K562 (cell line): ENCODE results near the gene CTTNBP2NL.

Experiments used
- CBFB ChIP-seq: sonication (generic); formaldehyde crosslinking; IDR thresholded peaks from 2 replicates; pipeline ENCODE4 v1.4.0; 2020; ENCODE audit warnings: mild to moderate bottlenecking, missing genetic modification reagents
- CHD1 ChIP-seq: fragments of 200-600 bp; sonication (generic); IDR thresholded peaks from one replicate; pipeline ENCODE4 v1.6.1; 2012; ENCODE audit warnings: mild to moderate bottlenecking, moderate library complexity, low read length, inconsistent platforms
- EP300 ChIP-seq: IDR thresholded peaks from 2 replicates; pipeline ENCODE4 v1.6.1; 2012; ENCODE audit warnings: low read length, improper control_type of control experiment
- FOXK2 ChIP-seq, 2 experiments: fragments of 450-650 bp; IDR thresholded peaks in 1 of 2; conservative IDR thresholded peaks in 1 of 2; 2 replicates each; pipeline ENCODE4 v1.6.1; 2016; ENCODE audit warnings: low read depth in 2 of 2, mild to moderate bottlenecking in 1 of 2
- MYC ChIP-seq, 2 experiments: fragments of 250-450 bp in 1 of 2; sonication (Bioruptor Pico) in 1 of 2; IDR thresholded peaks; 2 replicates each; pipeline versions ENCODE4 v1.5.1 to v1.6.1; 2012 to 2021; ENCODE audit warnings: low read depth in 2 of 2, borderline replicate concordance in 1 of 2, improper control_type of control experiment in 1 of 2, low read length in 1 of 2, mild to moderate bottlenecking in 1 of 2, moderate library complexity in 1 of 2
- NR2C1 ChIP-seq, 2 experiments: fragments of 450-650 bp; IDR thresholded peaks; 2 replicates each; pipeline ENCODE4 v1.6.1; 2017; ENCODE audit warnings: mild to moderate bottlenecking in 2 of 2, antibody characterized with exemption in 1 of 2, inconsistent platforms in 1 of 2, missing compliant biosample characterization in 1 of 2, missing genetic modification characterization in 1 of 2
- SIN3B ChIP-seq: fragments of 450-650 bp; IDR thresholded peaks from 2 replicates; pipeline ENCODE4 v1.6.1; 2017; ENCODE audit warnings: low read depth, mild to moderate bottlenecking, moderate library complexity
- SIX5 ChIP-seq, 2 experiments: IDR thresholded peaks; 2 replicates each; pipeline ENCODE4 v1.6.1; 2011; ENCODE audit warnings: low read length in 2 of 2, borderline replicate concordance in 1 of 2, low read depth in 1 of 2, mild to moderate bottlenecking in 1 of 2, moderate library complexity in 1 of 2; ENCODE audit not compliant: insufficient read depth in 1 of 2
- ZKSCAN8 ChIP-seq: fragments of 200-800 bp; sonication (Bioruptor generic); IDR thresholded peaks from 2 replicates; pipeline ENCODE4 v1.6.1; 2016; ENCODE audit warnings: missing genetic modification characterization, missing compliant biosample characterization
- TF ChIP-seq, protein P1 (sequence below): sonication (generic); formaldehyde crosslinking; IDR thresholded peaks from 2 replicates; pipeline ENCODE4 v1.8.1; 2023; ENCODE audit warnings: mild to moderate bottlenecking, missing genetic modification reagents
- TF ChIP-seq, protein P2 (sequence below), 3 experiments: IDR thresholded peaks in 2 of 3; conservative IDR thresholded peaks in 1 of 3; 2 replicates each; pipeline ENCODE4 v1.5.1; 2011 to 2012; ENCODE audit warnings: low read length in 3 of 3, mild to moderate bottlenecking in 3 of 3, control low read depth in 2 of 3, improper control_type of control experiment in 1 of 3, inconsistent platforms in 1 of 3, low read depth in 1 of 3, mixed read lengths in 1 of 3, moderate library complexity in 1 of 3; ENCODE audit not compliant: insufficient read depth in 2 of 3

DNA sequence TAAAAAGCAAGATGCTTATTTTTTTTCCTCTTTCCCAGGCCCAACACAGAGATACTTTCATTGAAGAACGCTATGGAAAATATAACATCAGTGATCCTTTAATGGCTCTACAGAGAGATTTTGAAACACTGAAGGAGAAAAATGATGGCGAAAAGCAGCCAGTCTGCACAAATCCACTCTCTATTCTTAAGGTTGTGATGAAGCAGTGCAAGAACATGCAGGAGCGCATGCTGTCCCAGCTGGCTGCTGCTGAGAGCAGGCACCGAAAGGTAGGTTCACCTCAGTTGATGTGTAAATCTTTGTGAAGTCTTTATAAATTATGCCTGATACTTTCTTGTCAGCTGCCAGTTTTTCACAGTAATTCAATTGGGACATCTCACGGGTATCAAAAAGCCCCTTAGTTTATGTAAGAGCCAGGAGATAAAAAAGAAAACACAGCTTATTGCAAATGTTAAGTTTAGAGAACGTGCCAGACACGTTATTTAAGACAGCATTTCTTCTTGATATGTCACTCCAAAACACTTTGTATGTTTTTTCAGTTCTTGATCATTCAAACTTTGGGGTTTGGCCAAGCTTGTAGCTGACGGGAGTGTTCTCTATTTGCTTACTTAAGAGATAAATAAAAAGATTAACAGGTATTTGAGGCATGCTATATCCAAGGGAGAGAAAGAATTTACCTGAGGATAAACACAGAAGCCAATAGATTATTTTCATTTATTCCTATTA, 53.1 kb downstream of the CTTNBP2NL start:
- TF ChIP-seq EP300 (no peak), FOXK2 (conservative IDR thresholded peaks at IDR 0.05 in 1 of 2, IDR thresholded peaks at IDR 0.05 in 1 of 2; ENCODE audit: low read depth in 2 of 2) (no peak), SIN3B (no peak), CBFB (CRISPR knock-in tag) (no peak), MYC (IDR thresholded peaks at IDR 0.05; ENCODE audit: low read depth, low read length) (no peak), MYC (CRISPR knock-in tag; IDR thresholded peaks at IDR 0.05; ENCODE audit: borderline replicate concordance, low read depth) (no peak), SIX5 (IDR thresholded peaks at IDR 0.05; ENCODE audit: borderline replicate concordance in 1 of 2, insufficient read depth in 1 of 2, low read depth in 1 of 2, low read length in 2 of 2) (no peak), CHD1 (no peak), NR2C1 (IDR thresholded peaks at IDR 0.05) (no peak), NR2C1 (tag; IDR thresholded peaks at IDR 0.05) (no peak), ZKSCAN8 (no peak)
- TF ChIP-seq, protein P1, sequence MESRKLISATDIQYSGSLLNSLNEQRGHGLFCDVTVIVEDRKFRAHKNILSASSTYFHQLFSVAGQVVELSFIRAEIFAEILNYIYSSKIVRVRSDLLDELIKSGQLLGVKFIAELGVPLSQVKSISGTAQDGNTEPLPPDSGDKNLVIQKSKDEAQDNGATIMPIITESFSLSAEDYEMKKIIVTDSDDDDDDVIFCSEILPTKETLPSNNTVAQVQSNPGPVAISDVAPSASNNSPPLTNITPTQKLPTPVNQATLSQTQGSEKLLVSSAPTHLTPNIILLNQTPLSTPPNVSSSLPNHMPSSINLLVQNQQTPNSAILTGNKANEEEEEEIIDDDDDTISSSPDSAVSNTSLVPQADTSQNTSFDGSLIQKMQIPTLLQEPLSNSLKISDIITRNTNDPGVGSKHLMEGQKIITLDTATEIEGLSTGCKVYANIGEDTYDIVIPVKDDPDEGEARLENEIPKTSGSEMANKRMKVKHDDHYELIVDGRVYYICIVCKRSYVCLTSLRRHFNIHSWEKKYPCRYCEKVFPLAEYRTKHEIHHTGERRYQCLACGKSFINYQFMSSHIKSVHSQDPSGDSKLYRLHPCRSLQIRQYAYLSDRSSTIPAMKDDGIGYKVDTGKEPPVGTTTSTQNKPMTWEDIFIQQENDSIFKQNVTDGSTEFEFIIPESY (CRISPR knock-in tag) = no peak
- TF ChIP-seq, protein P2, sequence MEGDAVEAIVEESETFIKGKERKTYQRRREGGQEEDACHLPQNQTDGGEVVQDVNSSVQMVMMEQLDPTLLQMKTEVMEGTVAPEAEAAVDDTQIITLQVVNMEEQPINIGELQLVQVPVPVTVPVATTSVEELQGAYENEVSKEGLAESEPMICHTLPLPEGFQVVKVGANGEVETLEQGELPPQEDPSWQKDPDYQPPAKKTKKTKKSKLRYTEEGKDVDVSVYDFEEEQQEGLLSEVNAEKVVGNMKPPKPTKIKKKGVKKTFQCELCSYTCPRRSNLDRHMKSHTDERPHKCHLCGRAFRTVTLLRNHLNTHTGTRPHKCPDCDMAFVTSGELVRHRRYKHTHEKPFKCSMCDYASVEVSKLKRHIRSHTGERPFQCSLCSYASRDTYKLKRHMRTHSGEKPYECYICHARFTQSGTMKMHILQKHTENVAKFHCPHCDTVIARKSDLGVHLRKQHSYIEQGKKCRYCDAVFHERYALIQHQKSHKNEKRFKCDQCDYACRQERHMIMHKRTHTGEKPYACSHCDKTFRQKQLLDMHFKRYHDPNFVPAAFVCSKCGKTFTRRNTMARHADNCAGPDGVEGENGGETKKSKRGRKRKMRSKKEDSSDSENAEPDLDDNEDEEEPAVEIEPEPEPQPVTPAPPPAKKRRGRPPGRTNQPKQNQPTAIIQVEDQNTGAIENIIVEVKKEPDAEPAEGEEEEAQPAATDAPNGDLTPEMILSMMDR (IDR thresholded peaks at IDR 0.05 in 2 of 3, conservative IDR thresholded peaks at IDR 0.05 in 1 of 3; ENCODE audit: insufficient read depth in 2 of 3, low read depth in 1 of 3, low read length in 3 of 3) = no peak
